GM12878 (cell line): ENCODE measurements around the gene FOXK1. TPM values are rescaled to one million over a fixed set of nuclear protein-coding genes. Genes with fewer than 3 reads are reported as not detected.

ENCODE experiments used
- ATAC-seq: fragments of 200-7000 bp; cut with Tn5 transposase; 3 replicates; pipeline ENCODE4 v1.9.1; 2020; ENCODE audit warnings: mild to moderate bottlenecking, moderate library complexity
- BruUV-seq: library from RNA; stranded (reverse); fragments of 400-500 nt; replicated peaks from 2 replicates; lab custom pipeline; 2021; lab: Mats Ljungman, UMichigan
- CTCF ChIA-PET: fragments of 300-600 bp; sonication (Branson Sonifier 250); formaldehyde crosslinking; extraction: SDS; loops from one replicate; lab custom pipeline; 2021; ENCODE audit warnings: inconsistent platforms; lab: Yijun Ruan, JAX
- POLR2A ChIA-PET: fragments of 350-600 bp; formaldehyde crosslinking; extraction: SDS; loops from one replicate; lab custom pipeline; 2021; ENCODE audit warnings: inconsistent platforms; lab: Charles Lee
- RAD21 ChIA-PET: fragments of 300-600 bp; sonication (Branson Sonifier 250); formaldehyde crosslinking; loops from one replicate; lab custom pipeline; 2023; ENCODE audit warnings: antibody characterized with exemption; ENCODE audit not compliant: unreplicated experiment; lab: Charles Lee
- SMC1A ChIA-PET: fragments of 300-600 bp; sonication (Branson Sonifier 250); formaldehyde crosslinking; loops from one replicate; lab custom pipeline; 2023; ENCODE audit not compliant: unreplicated experiment, uncharacterized antibody; lab: Charles Lee
- DNase-seq: peaks from one replicate; pipeline ENCODE4 v3.0.0-alpha.2; 2011; ENCODE audit warnings: low read depth, low spot score
- FAIRE-seq: peaks from 3 replicates; lab custom pipeline; 2011; peaks lifted over from hg19 to GRCh38; lab: Jason Lieb, UNC
- H2AFZ ChIP-seq: 2 replicates; pipeline ENCODE4 v1.6.0; 2011; ENCODE audit warnings: low read depth, low read length, control low read depth; ENCODE audit not compliant: control insufficient read depth
- H3K27ac ChIP-seq: 2 replicates; pipeline ENCODE4 v1.5.1; 2011; ENCODE audit warnings: control low read depth; ENCODE audit not compliant: control insufficient read depth, insufficient read depth
- H3K27me3 ChIP-seq, 2 experiments: replicated peaks in 1 of 2; 2 replicates each; pipeline versions ENCODE4 v1.6.0 to v1.6.1; 2011; ENCODE audit warnings: low read length in 1 of 2; ENCODE audit not compliant: control insufficient read depth in 2 of 2, insufficient read depth in 2 of 2
- H3K36me3 ChIP-seq, 2 experiments: 2 replicates each; pipeline ENCODE4 v1.5.1; 2011; ENCODE audit warnings: low read length in 1 of 2; ENCODE audit not compliant: control insufficient read depth in 2 of 2, insufficient read depth in 2 of 2
- H3K4me1 ChIP-seq: 2 replicates; pipeline ENCODE4 v1.6.1; 2011; ENCODE audit warnings: mild to moderate bottlenecking, low read length, moderate library complexity, mixed read lengths; ENCODE audit not compliant: control insufficient read depth, insufficient read depth
- H3K4me2 ChIP-seq: 2 replicates; pipeline ENCODE4 v1.6.0; 2011; ENCODE audit warnings: control low read depth; ENCODE audit not compliant: control insufficient read depth, insufficient read depth
- H3K4me3 ChIP-seq: fragments of 200-600 bp; sonication (generic); 2 replicates; pipeline ENCODE4 v1.5.1; 2016
- H3K79me2 ChIP-seq: 2 replicates; pipeline ENCODE4 v1.6.0; 2011; ENCODE audit warnings: low read length; ENCODE audit not compliant: control insufficient read depth, insufficient read depth
- H3K9ac ChIP-seq: 2 replicates; pipeline ENCODE4 v1.8.0; 2011; ENCODE audit warnings: low read length, control low read depth, mixed read lengths; ENCODE audit not compliant: control insufficient read depth, insufficient read depth
- H3K9me3 ChIP-seq: replicated peaks from 3 replicates; pipeline ENCODE4 v1.5.1; 2011; ENCODE audit warnings: mild to moderate bottlenecking, low read length; ENCODE audit not compliant: control insufficient read depth, insufficient read depth
- H4K20me1 ChIP-seq: 2 replicates; pipeline ENCODE4 v1.6.0; 2011; ENCODE audit not compliant: control insufficient read depth, insufficient read depth
- CBFB ChIP-seq: IDR thresholded peaks from 2 replicates; pipeline ENCODE4 v1.6.1; 2016; ENCODE audit warnings: antibody characterized with exemption, low read depth
- CHD2 ChIP-seq: IDR thresholded peaks from 2 replicates; pipeline ENCODE4 v1.6.1; 2011; ENCODE audit warnings: low read depth, low read length, improper control_type of control experiment, borderline replicate concordance
- CHD4 ChIP-seq: fragments of 200-600 bp; sonication (generic); IDR thresholded peaks from 2 replicates; pipeline ENCODE4 v1.6.1; 2016; ENCODE audit warnings: mild to moderate bottlenecking
- FOXM1 ChIP-seq: IDR thresholded peaks from 2 replicates; pipeline ENCODE4 v1.6.1; 2012; ENCODE audit warnings: low read depth, mild to moderate bottlenecking, inconsistent platforms, low read length, moderate library complexity
- HDGF ChIP-seq: fragments of 450-650 bp; IDR thresholded peaks from 2 replicates; pipeline ENCODE4 v1.6.1; 2016; ENCODE audit warnings: antibody characterized with exemption
- HSF1 ChIP-seq: fragments of 150-350 bp; IDR thresholded peaks from 2 replicates; pipeline ENCODE4 v1.6.1; 2014; ENCODE audit warnings: mild to moderate bottlenecking, low read depth, low read length
- IRF4 ChIP-seq: IDR thresholded peaks from 2 replicates; pipeline ENCODE4 v1.6.1; 2011; ENCODE audit warnings: low read depth, low read length
- NFYB ChIP-seq: IDR thresholded peaks from 2 replicates; pipeline ENCODE4 v1.6.1; 2011; ENCODE audit warnings: low read depth, mild to moderate bottlenecking, low read length, improper control_type of control experiment, moderate library complexity; ENCODE audit not compliant: insufficient read depth
- POLR2A ChIP-seq: IDR thresholded peaks from 2 replicates; pipeline ENCODE4 v1.6.1; 2011; ENCODE audit warnings: low read depth, mild to moderate bottlenecking, low read length
- TAF1 ChIP-seq: IDR thresholded peaks from 2 replicates; pipeline ENCODE4 v1.6.1; 2011; ENCODE audit warnings: mild to moderate bottlenecking, low read depth, low read length, borderline replicate concordance
- TBL1XR1 ChIP-seq: IDR thresholded peaks from 2 replicates; pipeline ENCODE4 v1.6.1; 2012; ENCODE audit warnings: low read depth, low read length, improper control_type of control experiment
- TCF12 ChIP-seq: IDR thresholded peaks from 2 replicates; pipeline ENCODE4 v1.6.1; 2011; ENCODE audit warnings: low read depth, mild to moderate bottlenecking, low read length
- TCF3 ChIP-seq: IDR thresholded peaks from 2 replicates; pipeline ENCODE4 v1.6.1; 2012; ENCODE audit warnings: low read depth, mild to moderate bottlenecking, low read length, borderline replicate concordance; ENCODE audit not compliant: insufficient read depth
- WGBS: methylation state at CpG from one replicate; pipeline ENCODE4 v1.1.6; 2016; ENCODE audit warnings: low lambda C conversion rate; ENCODE audit not compliant: insufficient replicate concordance, insufficient coverage; ENCODE audit errors: missing lambda C conversion rate; 5-methylcytosine and 5-hydroxymethylcytosine counted together
- in situ Hi-C: fragments of 300-500 bp; cut with MboI; formaldehyde crosslinking; loops from 9 replicates; pipeline ENCODE4 v1.14.3; 2018; ENCODE audit warnings: mixed read lengths
- intact Hi-C: fragments of 100-400 bp; cut with micrococcal nuclease; formaldehyde crosslinking; loops from one replicate; pipeline ENCODE4 v1.14.2; 2022; ENCODE audit not compliant: unreplicated experiment
- polyA plus RNA-seq, 11 experiments: library from polyadenylated mRNA; depleted of rRNA in 4 of 11; unstranded in 6 of 11; stranded (reverse) in 5 of 11; fragments of >200 nt; fragmentation: Nextera tagmentation in 4 of 11; fragmentation: Illumina TruSeq in 1 of 11; extraction: Ambion mirVana in 4 of 11; extraction: Trizol in 1 of 11; gene quantifications; 1 replicate in 1 of 11; 2 replicates in 10 of 11; pipeline versions ENCODE4 v1.2.1 to v1.2.3, GENCODE V29; 2011 to 2016; ENCODE audit warnings: inconsistent platforms in 2 of 11, missing spikeins in 2 of 11, low read depth in 1 of 11
- total RNA-seq, 4 experiments: library from RNA; depleted of rRNA in 3 of 4; stranded (reverse); fragments of >200 nt in 3 of 4; fragmentation: Illumina TruSeq in 1 of 4; extraction: Trizol in 1 of 4; gene quantifications; 2 replicates each; pipeline versions ENCODE4 v1.2.1 to v1.2.3, GENCODE V29; 2013 to 2021
- TF ChIP-seq, protein P1 (sequence below), 3 experiments: IDR thresholded peaks in 2 of 3; conservative IDR thresholded peaks in 1 of 3; 2 replicates each; pipeline ENCODE4 v1.5.1; 2011; ENCODE audit warnings: low read depth in 3 of 3, low read length in 3 of 3, mild to moderate bottlenecking in 3 of 3, control low read depth in 2 of 3, moderate library complexity in 2 of 3, inconsistent platforms in 1 of 3, mixed read lengths in 1 of 3; ENCODE audit not compliant: control insufficient read depth in 2 of 3, insufficient read depth in 1 of 3; ENCODE audit errors: extremely low read depth in 1 of 3

The FOXK1 gene
- total and polyA plus RNA-seq, 10 of the 15 experiments (the other 5 are each of a cell fraction or from before 2014, with no cell fraction given) = 0.24 to 31.8 (median 4.5) TPM

DNA sequence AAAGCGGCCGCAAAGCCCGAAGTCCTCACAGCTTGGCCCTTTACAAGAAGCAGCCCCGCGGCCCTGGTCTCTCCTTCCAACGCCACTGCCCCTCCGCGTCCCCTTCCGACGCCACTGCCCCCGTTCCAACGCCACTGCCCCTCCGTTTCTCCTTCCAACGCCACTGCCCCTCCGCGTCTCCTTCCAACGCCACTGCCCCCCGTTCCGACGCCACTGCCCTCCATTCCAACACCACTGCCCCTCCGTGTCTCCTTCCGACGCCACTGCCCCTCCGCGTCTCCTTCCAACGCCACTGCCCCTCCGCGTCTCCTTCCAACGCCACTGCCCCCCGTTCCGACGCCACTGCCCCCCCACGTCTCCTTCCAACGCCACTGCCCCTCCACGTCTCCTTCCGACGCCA is 126.5 kb downstream of the FOXK1 start (continued):
- TF ChIP-seq HDGF (no peak), POLR2A (no peak), CHD4 (no peak)

DNA sequence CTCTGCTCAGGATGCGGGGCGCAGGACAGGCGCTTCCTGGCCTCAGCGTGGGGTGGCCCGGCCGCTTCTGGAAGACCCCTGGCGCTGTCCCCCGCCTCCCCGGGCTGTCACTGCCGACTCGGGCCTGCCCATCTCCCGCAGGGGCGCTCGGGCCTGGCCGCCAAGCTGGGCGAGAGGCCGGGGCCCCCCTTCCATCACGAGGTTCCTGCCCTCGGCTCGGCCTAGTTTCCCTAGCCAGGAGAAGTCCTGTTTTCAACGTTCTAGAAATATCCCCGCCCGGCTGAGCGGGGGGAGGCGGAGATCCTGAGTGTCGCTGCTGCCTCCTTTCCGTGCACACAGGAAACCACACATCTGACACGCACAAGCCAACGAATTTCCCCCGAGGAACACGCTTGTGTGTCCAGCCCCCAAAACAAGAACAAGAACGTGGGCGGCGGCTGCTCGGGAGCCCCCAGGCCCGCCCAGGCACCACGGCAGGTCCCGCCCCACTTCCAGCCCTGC is 127.0 kb downstream of the FOXK1 start:
- H3K4me1 ChIP-seq = no peaks in the 10 kb centered on the region
- H3K36me3 ChIP-seq = no peaks in the 10 kb centered on the region
- in situ Hi-C loops = no loop called here
- 19% methylated on average over 35 of the region's 38 CpGs for WGBS
- no TSS peak for BruUV-seq
- no peak for TF ChIP-seq TAF1
- ChIA-PET CTCF (no interaction called here), SMC1A (no interaction called here), RAD21 (no interaction called here), POLR2A (no interaction called here)
- no peaks in the 10 kb centered on the region; the same call in 2 of the 3 replicates for H3K9me3 ChIP-seq
- no peaks in the 10 kb centered on the region for H4K20me1 ChIP-seq
- no peak overlapping the region for H3K27ac ChIP-seq
- H2AFZ ChIP-seq = peak overlapping the region; percentile 4; the same call in 1 of the 2 replicates
- FAIRE-seq (no peak), DNase-seq (no peak), ATAC-seq (no peak)
- H3K79me2 ChIP-seq = no peaks in the 10 kb centered on the region
- H3K4me2 ChIP-seq = peak overlapping the region; percentile 48
- H3K4me3 ChIP-seq = no peak overlapping the region
- H3K9ac ChIP-seq = no peak overlapping the region
- H3K27me3 ChIP-seq = no peaks in the 10 kb centered on the region
- intact Hi-C loops = no loop called here

DNA sequence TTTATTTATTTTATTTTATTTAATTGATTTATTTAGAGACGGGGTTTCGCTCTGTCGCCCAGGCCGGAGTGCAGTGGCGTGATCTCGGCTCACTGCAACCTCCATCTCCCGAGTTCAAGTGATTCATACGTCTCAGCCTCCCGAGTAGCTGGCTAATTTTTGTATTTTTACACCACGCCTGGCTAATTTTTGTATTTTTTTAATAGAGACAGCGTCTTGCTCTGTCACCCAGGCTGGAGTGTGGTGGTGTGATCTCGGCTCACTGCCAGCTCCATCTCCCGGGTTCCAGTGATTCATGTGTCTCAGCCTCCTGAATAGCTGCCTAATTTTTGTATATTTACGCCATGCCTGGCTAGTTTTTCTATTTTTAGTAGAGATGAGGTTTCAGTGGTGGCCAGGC is 127.6 kb downstream of the FOXK1 start:
- Histone ChIP-seq H3K9me3 (no peaks in the 10 kb centered on the region; the same call in 2 of the 3 replicates), H3K4me3 (no peak overlapping the region)
- SMC1A ChIA-PET = no interaction called here
- TF ChIP-seq TCF3 (no peak), IRF4 (no peak), HSF1 (no peak), TBL1XR1 (no peak), CHD2 (no peak), CBFB (no peak), NFYB (no peak), FOXM1 (no peak), TCF12 (no peak)
- TF ChIP-seq, protein P1, sequence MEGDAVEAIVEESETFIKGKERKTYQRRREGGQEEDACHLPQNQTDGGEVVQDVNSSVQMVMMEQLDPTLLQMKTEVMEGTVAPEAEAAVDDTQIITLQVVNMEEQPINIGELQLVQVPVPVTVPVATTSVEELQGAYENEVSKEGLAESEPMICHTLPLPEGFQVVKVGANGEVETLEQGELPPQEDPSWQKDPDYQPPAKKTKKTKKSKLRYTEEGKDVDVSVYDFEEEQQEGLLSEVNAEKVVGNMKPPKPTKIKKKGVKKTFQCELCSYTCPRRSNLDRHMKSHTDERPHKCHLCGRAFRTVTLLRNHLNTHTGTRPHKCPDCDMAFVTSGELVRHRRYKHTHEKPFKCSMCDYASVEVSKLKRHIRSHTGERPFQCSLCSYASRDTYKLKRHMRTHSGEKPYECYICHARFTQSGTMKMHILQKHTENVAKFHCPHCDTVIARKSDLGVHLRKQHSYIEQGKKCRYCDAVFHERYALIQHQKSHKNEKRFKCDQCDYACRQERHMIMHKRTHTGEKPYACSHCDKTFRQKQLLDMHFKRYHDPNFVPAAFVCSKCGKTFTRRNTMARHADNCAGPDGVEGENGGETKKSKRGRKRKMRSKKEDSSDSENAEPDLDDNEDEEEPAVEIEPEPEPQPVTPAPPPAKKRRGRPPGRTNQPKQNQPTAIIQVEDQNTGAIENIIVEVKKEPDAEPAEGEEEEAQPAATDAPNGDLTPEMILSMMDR (IDR thresholded peaks at IDR 0.05 in 2 of 3, conservative IDR thresholded peaks at IDR 0.05 in 1 of 3; ENCODE audit: control insufficient read depth in 2 of 3, extremely low read depth in 1 of 3, insufficient read depth in 1 of 3, low read depth in 3 of 3, low read length in 3 of 3) = no peak

More for the DNA sequence above, 127.6 kb downstream of the FOXK1 start:
- H3K36me3 ChIP-seq = no peaks in the 10 kb centered on the region
- H4K20me1 ChIP-seq = no peaks in the 10 kb centered on the region
- ATAC-seq (no peak), FAIRE-seq (no peak), DNase-seq (no peak)
- in situ Hi-C loops (no loop called here), intact Hi-C loops (no loop called here)
- H3K4me2 ChIP-seq = no peak overlapping the region
- no peak overlapping the region for H3K27ac ChIP-seq
- CTCF ChIA-PET = no interaction called here
- POLR2A ChIA-PET = no interaction called here
- H3K27me3 ChIP-seq = no peaks in the 10 kb centered on the region
- no TSS peak for BruUV-seq
- no peak overlapping the region for H2AFZ ChIP-seq
- no peak overlapping the region for H3K9ac ChIP-seq
- RAD21 ChIA-PET = no interaction called here
- no peaks in the 10 kb centered on the region for H3K79me2 ChIP-seq
- no peaks in the 10 kb centered on the region for H3K4me1 ChIP-seq
- WGBS = 18% methylated on average over 14 of the region's 14 CpGs
